NB4 (cell line): Measurements from ENCODE around the gene MPRIP.

ENCODE experiments used
- DNase-seq: peaks from one replicate; pipeline ENCODE4 v3.0.0; 2010; ENCODE audit warnings: low read depth
- H3K4me3 ChIP-seq: one replicate; pipeline ENCODE4 v1.5.1; 2011; ENCODE audit warnings: mild to moderate bottlenecking, low read depth, low read length, moderate library complexity
- CTCF ChIP-seq: IDR thresholded peaks from one replicate; pipeline ENCODE4 v1.5.1; 2012; ENCODE audit warnings: low read depth, low read length
- MAX ChIP-seq: IDR thresholded peaks from 2 replicates; pipeline ENCODE4 v1.6.1; 2011; ENCODE audit warnings: low read depth, low read length
- MYC ChIP-seq: IDR thresholded peaks from 2 replicates; pipeline ENCODE4 v1.6.1; 2011; ENCODE audit warnings: low read depth, low read length
- POLR2A ChIP-seq: IDR thresholded peaks from 2 replicates; pipeline ENCODE4 v1.6.1; 2011; ENCODE audit warnings: mild to moderate bottlenecking; ENCODE audit not compliant: insufficient read length; ENCODE audit errors: extremely low read depth

The MPRIP gene

GRCh38 chr17:17203173-17203730 lies 161.0 kb downstream of the MPRIP start:
- DNase-seq, result no peak
- TF ChIP-seq MYC (no peak), CTCF (no peak), POLR2A (no peak), MAX (no peak)
- H3K4me3 ChIP-seq, result peak overlapping the region; percentile 86

- TF ChIP-seq POLR2A, result peak; percentile 19
- no peak for TF ChIP-seq MYC
- no peak for TF ChIP-seq CTCF
- no peak for TF ChIP-seq MAX
- H3K4me3 ChIP-seq, result peak overlapping the region; percentile 86
Observed at GRCh38 chr17:17204041-17204591, 161.9 kb downstream of the MPRIP start.

GRCh38 chr17:17204635-17205231 lies 162.5 kb downstream of the MPRIP start:
- peak overlapping the region; percentile 86 for H3K4me3 ChIP-seq
- TF ChIP-seq MYC, result peak; percentile 77
- no peak for TF ChIP-seq POLR2A
- peak; percentile 92 for TF ChIP-seq MAX
- TF ChIP-seq CTCF, result no peak
- DNase-seq, result peak; percentile 51

More at GRCh38 chr17:17204041-17204591, 161.9 kb downstream of the MPRIP start:
- DNase-seq, result peak; percentile 54

GRCh38 chr17:17205368-17206123 lies 163.3 kb downstream of the MPRIP start:
- DNase-seq, result peak; percentile 83
- peak overlapping the region; percentile 86 for H3K4me3 ChIP-seq
- TF ChIP-seq POLR2A (no peak), MYC (peak; percentile 80), MAX (0 out of 2 replicates have a peak, but pooled peaks have one; percentile 44), CTCF (no peak)

- peak within 1 kb of the TSS; percentile 86 for H3K4me3 ChIP-seq
- peak; percentile 100 for TF ChIP-seq MYC
- peak; percentile 78 for TF ChIP-seq POLR2A
- peak; percentile 100 for TF ChIP-seq MAX
- no peak for TF ChIP-seq CTCF
- peak; percentile 95 for DNase-seq
Observed at GRCh38 chr17:17206124-17206912, 164.1 kb downstream of the MPRIP start, which contains the start of gene PLD6. Gene PLD6, minus strand, starts transcription at chr17:17206333. Its CDS starts 47 bp downstream, at chr17:17206286.
